C4-2B (cell line): ENCODE measurements around the gene PALLD.

ENCODE experiments used
- H3K27ac ChIP-seq: fragments of 450-650 bp; 2 replicates; pipeline ENCODE4 v1.5.1; 2017
- ZFX ChIP-seq: fragments of 450-650 bp; IDR thresholded peaks from 2 replicates; pipeline ENCODE4 v1.6.1; 2017
- TF ChIP-seq, protein P1 (sequence below): fragments of 450-650 bp; conservative IDR thresholded peaks from 2 replicates; pipeline ENCODE4 v1.5.1; 2017; ENCODE audit warnings: mild to moderate bottlenecking

The PALLD gene

DNA sequence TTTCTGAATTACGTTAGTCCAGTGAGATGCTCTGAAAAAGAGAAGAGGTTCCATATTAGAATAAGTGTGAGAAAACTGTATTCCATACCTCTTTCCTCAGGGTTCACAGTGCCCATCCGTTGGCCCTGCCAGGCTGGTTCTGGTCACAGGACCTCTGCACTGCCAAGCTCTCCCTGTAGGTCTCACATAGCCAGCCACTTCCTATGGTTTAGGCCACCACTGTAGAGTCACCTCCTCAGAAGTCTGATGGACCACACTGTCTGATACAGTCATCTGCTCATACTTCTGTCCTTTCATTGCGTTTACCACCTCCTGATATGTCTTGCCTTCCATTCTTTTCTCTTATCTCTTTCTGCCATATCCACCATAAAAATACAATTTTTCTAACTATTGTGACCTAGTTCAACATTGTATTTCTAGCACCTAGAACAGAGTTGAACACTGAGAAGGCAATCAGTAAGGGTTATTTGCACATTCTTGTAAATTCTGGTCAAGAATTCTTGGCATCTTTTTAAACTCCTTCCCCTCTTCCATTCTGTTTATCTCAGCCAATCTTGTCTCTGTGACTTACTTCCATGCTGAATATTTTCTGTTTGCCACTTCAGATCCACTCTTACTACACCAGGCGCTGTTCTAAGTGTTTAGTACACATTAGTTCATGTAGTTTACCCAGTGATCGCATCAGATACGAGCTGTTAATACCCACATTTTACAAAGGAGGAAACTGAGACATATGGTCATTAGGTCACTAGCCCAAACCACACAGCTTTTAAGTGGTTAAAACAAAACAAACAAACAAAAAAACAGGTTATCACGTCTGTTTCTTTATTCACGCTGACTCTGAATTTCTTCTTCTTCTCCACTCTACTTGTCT, 387.6 kb downstream of the PALLD start:
- no peak overlapping the region for H3K27ac ChIP-seq
- TF ChIP-seq ZFX: no peak
- TF ChIP-seq, protein P1, sequence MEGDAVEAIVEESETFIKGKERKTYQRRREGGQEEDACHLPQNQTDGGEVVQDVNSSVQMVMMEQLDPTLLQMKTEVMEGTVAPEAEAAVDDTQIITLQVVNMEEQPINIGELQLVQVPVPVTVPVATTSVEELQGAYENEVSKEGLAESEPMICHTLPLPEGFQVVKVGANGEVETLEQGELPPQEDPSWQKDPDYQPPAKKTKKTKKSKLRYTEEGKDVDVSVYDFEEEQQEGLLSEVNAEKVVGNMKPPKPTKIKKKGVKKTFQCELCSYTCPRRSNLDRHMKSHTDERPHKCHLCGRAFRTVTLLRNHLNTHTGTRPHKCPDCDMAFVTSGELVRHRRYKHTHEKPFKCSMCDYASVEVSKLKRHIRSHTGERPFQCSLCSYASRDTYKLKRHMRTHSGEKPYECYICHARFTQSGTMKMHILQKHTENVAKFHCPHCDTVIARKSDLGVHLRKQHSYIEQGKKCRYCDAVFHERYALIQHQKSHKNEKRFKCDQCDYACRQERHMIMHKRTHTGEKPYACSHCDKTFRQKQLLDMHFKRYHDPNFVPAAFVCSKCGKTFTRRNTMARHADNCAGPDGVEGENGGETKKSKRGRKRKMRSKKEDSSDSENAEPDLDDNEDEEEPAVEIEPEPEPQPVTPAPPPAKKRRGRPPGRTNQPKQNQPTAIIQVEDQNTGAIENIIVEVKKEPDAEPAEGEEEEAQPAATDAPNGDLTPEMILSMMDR: no peak

DNA sequence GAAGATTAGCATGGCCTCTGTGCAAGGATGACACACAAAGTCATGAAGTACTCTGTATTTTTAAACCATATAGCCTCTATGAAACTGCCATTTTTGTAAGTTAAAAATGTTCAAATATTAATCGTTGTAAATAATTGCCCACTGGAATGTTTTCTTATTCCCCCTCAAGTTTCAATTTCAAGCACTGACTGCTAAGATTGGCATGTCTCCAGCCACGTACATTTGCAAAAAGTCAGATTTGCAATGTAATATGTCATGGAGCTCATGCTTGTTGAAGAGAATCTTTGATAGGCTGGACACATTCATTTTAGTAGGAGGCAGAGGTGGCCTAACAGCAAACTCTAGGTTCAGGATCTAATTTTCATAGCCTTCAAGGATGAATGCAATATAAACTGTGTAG, 388.5 kb downstream of the PALLD start:
- TF ChIP-seq, protein P1: no peak
- no peak for TF ChIP-seq ZFX
- no peak overlapping the region for H3K27ac ChIP-seq

DNA sequence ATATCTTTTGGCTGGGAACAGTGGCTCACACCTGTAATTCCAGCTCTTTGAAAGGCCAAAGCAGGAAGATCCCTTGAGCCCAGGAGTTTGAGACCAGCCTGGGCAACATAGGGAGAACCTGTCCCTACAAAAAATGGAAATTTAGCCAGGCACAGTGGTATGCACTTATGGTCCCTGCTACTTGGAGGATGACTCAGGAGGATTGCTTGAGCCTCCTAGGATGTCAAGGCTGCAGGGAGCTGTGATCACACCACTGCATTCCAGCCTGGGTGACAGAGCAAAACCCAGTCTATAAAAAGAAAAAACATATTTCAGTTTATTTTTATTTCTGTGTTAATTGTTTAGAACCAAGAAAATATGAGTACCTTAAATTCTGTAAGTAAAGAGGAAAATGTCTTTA, 389.5 kb downstream of the PALLD start:
- no peak overlapping the region for H3K27ac ChIP-seq
- TF ChIP-seq ZFX: no peak
- TF ChIP-seq, protein P1: no peak

DNA sequence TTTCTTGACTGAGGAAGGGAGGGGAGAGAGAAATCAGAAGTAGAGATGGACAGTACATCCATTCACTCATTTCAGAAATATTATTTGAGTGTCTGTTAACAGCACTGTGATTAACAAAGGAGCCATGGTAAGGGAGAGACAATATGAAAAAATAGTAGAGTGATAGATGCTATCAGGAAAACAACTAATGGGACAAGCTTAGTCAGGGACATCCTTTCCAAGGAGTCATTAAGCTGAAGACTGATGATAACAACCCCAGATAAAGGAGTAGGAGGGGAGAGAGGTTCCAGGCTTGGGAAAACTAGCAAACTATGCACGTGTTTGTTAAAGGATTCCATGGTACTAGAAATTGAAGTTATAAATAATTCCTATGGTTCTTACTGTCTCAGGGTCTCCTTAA, 391.0 kb downstream of the PALLD start:
- no peak overlapping the region for H3K27ac ChIP-seq
- TF ChIP-seq, protein P1: no peak
- TF ChIP-seq ZFX: no peak

DNA sequence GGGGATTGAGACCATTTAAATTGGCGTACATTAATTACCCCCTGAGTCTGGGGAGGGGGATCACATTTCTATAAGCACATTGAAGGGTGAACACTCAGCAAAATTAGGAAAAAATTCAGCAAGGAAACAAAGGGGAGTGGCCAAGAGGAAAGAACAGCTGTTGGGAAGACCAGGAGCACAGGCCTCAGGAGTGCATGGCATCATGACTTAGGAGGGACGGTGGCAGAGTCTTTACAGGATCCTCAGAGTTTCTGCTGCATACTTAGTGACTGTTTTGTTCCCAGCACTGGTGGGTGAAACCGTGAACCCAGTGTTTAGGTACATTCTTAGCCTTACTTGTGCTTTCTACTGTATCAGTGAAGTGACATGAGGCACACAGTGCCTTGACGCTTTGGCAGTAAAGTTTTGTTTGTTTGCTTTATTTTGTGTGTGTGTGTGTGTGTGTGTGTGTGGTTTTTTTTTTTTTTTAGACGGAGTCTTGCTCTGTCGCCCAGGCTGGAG, 391.9 kb downstream of the PALLD start:
- H3K27ac ChIP-seq: no peak overlapping the region
- TF ChIP-seq, protein P1: no peak
- no peak for TF ChIP-seq ZFX

DNA sequence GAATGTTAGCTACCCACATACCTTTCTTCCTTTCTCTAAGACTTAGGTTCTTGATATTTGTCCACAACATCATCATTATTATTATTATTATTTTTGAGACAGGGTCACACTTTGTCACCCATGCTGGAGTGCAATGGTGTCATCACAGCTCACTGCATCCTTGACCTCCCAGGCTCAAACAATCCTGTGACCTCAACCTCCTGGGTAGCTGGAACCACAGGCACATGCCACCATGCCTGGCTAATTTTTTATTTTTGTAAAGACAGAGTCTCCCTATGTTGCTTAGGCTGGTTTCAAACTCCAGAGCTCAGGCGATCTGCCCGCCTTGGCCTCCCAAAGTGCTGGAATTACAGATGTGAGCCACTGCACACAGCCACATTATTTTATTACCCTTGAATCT, 394.2 kb downstream of the PALLD start:
- no peak overlapping the region for H3K27ac ChIP-seq
- TF ChIP-seq, protein P1: no peak
- no peak for TF ChIP-seq ZFX

DNA sequence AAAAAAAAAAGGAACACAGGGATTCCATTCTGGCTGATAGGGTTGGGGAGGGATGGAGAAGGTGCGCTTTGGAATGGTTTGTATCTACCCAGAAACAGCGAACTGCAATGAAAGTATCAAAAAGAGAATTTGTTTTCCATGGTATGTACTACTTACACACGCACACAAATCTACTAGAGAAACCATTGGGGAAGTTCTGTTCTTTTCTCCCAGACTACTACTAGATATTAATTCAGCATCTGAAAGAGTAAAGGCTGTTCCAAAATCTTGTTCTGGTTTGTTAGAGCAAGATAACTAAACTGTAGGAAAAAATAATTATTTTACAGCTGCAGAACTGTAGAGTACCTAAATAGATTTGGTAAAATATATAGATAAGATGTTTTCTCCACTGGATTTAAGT, 394.8 kb downstream of the PALLD start:
- TF ChIP-seq, protein P1: no peak
- no peak for TF ChIP-seq ZFX
- H3K27ac ChIP-seq: no peak overlapping the region
